HG02870 (cell line): Measurements from ENCODE around the gene ATOSA.
A peak's percentile ranks its signal among the peaks of the same experiment; 100 is the strongest.

Source experiments
- ATAC-seq: cut with Tn5 transposase; IDR thresholded peaks from one replicate; pipeline ENCODE4 v1.9.1; 2021; ENCODE audit warnings: mild to moderate bottlenecking, moderate library complexity; ENCODE audit not compliant: unreplicated experiment

ATOSA gene

DNA sequence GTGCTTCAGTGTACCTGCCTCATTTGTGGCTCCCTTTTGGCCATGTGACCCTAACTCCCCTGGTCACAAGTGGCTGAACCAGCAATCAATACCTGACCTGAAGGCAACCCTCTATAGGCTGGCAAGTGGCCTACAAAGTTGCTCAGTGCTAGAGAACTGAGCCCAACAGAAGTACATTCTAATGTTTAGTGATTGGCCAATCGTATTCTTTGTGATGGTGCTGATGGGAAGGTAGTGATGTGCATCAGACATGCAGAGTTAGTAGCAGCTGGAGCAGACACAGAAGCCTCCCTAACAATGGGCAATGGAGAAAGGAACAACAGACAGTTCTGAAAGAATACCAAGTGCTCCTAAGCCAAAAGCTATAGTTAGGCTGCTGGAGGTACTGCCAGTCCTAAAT lies 10.4 kb upstream of the ATOSA start:
- no peak for ATAC-seq

DNA sequence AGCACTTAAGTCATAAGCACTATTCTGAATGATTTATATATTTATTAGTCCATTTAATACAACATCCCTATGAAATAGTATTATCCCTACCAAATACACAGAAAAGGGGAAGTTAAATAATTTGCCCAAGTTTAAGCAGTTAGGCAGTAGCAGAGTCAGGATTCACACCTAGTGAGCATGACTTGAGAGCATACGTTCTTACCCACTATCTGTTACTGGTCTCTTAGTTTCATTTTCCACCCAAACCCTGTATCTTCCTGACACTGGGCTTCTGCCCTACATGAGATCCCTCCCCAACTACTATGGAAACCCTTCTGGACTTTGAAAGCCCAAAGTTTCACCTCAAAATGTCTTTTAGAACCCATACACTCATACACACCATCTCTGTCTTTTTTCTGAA lies 4.4 kb upstream of the ATOSA start:
- ATAC-seq, result peak; percentile 31

DNA sequence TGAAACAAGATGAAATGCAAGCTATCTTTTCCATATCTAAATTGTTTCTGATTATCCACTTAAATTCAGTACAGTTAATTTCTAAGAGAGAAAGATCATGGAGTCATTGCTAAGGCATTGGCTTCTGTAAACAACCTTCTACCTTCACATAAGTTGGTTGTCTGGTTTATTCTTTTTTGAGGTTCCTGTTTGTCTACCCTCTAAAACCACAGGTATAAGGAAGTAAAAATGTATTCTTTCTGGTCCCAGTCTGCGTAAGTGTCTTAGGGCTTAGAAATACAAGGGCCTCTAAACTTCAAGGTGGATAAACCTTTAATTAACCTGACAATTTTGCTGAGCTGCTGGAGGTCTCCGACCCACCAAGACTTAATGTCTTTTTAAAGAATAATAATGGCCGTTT lies 3.6 kb upstream of the ATOSA start:
- ATAC-seq, result no peak

DNA sequence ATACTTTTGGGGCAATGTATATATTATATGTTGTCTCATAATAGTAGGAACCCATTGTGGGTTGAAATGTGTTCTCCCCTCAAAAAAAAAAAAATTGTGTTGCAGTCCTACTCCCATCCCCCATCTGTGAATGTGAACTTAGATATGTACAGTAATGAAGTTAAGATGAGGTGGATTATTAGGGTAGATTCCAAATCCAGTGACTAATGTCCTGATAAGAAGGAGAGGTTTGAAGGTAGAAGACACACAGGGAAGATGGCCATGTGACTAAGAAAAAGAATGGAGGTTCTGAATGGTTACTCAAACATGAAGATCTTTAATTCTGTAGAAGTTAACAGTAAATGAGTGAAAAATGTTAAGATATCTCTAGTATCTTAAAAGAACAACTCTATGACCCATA lies 3.0 kb upstream of the ATOSA start:
- no peak for ATAC-seq

DNA sequence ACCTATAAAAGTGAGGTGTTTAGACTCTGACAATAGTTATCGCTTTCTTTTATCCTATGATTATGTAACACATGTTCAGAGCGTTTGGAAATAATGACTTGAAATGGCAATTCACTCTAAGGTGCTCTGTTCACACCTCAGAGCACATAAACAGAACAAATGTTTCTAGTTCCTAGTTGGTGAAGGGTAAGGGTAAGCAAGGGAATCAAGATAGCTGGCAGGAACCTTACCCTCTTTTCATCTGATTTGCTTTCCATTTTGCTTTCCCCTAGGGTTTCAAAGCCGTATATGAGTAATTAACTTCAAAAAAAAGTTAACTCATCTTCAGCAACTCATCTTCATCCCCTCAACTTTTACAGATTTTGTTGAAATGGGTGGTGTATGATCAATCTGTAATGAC lies 2.3 kb upstream of the ATOSA start:
- no peak for ATAC-seq

DNA sequence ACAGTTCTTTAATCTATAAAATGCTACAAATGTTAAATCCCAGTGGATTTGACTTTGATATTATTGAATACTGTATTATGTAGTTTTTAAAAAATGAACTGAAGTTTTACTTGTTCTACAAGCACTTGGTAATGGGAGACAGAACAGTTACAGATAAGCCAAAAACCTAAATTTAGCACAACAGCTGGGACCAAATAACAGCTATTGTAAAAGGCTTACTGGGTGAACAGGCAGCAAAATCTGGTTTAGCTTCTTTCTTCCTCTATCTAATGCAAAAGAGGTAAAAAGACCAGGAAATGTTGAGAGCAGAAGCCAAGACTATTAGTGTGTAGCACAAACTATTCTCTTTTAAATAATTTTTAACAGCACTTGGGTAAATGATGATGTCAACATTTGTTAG lies 1.6 kb upstream of the ATOSA start:
- no peak for ATAC-seq

DNA sequence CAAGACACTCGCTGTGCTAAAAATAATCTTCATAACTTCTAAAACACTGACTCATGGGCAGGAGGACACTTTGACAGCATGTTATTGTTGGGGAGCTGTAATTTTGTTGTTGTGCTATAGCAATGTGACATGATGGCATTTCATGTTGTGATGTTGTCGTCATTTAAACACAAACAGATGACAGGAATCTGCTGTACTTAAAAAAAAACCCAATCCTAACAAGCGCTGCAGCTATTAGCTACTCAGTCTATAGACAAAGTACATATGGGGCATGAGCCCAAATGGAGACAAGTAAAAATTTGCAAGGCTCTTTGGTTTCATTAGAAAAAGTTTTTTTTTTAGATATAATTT lies 828 bp upstream of the ATOSA start:
- ATAC-seq, result no peak

DNA sequence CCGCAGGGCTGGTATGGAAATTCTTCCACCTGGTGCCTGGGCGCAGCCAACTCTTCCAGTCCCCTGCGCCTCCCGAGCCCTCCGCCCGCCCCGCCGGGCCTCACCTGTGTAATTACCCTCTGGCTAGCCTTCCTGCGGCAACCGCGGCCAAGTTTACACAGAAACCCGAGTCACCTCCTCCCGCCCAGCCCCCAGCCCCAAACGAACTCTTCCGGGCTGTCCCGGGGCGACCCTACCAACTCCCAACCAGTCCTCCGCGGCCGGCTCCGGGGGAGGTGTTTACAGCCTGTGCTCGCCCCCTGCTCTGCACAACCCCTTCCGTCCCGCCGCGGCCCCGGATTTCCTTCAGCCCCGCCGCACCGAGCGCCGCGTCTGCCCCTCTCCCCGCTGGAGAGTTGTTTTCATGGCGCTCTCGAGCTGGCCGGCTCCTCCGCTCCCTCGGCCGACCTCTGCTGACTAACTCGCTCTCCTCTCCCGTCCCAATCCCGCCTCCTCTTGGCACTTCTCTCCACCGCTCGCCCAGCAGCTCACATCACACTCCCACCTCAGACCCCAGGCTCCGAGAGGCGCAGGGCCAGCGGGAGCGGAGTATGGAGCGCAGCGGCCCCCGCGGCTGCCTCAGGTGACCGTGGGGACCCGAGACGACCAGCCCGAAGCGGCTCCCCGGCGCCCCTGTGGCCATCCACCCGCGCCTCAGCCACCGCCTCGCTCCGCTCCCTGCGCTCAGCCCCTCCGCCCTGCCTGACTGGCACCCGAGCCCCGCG lies 538 bp downstream of the ATOSA start:
- peak; percentile 20 for ATAC-seq

DNA sequence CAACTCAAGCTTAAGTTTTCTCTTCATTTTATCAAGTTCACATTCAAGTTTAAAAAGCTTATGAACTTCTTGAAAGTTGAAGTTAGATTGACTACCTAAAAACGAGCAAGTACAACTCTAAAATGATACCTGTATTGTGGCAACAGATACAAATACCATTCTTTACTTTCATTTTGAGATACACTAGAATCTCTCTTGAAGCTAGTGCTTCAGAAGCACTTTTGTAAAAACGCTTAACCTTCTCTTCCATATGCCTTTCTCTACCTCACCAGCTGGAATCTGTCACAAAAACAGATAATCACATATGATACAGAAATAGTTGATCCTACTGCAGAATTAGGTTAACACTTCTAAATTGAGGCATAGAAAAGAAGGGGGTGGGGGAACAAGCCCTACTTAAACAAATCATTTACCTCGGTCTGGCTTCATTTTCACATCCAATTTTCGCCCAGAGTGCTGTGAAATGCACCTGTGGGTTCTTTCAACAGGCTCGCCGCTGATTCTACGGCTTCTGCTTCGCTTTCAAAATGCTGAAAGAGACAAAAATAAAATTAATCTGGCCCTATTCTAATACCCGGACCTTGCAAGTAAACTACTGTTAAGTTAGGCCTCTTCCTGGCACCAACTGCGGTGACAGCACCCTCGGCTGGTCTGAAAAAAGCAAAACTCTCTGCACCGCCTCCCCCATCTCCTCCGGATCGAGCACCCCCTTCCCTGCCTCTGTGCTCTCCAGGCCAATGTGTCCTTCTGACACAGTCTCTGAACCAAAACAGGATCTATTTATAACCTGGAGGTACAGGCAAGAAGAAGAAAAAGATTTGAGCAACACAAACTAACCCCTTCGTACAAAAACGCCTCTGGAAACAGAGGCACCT lies 1.4 kb downstream of the ATOSA start:
- ATAC-seq, result peak; percentile 26

DNA sequence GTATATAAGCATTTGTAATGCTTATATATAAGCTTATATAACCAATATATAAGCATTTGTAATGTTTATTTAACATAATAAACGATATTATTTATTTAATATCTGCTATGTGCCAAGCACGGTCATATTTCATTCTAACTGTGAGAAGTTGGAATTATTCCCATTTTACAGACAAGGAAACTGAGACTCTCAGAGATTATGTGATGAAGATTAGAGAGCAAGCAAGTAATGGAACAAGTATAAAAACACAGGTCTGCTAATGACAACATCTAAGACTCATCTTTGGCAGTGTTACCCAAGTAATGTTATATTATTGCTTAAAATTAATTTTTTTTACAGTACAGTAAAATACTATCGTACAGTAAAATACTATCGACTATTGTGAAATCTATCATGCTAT lies 4.4 kb downstream of the ATOSA start:
- no peak for ATAC-seq

DNA sequence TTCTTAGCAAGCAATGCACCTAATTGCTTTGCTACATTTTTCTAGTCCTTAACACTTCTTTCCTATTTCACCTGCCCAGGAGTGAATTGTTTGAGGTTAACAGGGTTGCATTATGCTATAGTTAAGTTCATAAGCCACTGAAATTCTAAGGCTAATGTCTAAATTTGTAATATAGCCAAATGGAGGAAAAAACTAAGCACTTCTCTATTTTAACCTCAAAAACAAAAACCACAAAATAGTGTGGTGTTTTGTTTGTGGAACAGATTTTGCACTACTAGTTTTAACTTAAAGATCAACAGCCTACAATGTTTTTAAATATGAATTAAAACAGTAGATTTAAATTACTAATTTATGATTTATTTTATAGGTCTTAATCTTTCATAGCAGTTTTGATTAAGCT lies 5.5 kb downstream of the ATOSA start:
- no peak for ATAC-seq

DNA sequence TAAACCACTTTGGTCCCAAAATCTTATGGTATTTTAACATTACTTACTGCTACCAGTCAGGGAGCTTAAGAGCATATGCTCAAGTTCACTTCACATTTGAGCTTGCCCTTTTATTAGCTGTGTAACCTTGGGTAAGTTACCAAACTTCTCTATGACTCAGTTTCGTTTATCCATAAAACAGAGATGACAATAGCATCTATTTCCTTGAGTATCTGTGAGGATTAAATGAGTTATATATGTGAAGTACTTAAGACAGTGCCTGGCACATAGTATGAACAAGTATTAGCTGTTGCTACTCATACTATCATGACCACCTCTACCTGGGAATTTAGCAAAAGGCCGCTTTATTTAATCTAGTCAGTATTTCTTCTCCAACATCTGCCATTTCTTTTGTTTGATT lies 5.9 kb downstream of the ATOSA start:
- ATAC-seq, result no peak

DNA sequence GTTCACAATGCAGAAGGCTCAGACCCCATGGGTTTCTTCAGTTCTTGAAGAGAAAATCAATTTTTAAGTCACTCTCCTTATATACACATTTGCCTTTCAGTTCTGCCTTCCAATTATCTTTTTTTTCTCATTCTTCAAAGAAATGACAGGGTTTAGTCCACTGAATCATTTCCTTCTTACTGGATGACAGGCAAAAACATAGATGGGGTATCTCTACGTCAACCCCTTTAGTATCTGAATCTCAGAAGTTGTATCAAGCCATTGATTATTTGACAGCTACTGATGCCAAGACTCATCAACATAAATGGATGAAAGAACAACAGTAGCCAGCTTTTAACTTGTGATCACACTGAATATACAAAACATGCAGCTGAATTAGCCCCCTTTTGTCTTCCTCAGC lies 6.5 kb downstream of the ATOSA start:
- ATAC-seq, result no peak

DNA sequence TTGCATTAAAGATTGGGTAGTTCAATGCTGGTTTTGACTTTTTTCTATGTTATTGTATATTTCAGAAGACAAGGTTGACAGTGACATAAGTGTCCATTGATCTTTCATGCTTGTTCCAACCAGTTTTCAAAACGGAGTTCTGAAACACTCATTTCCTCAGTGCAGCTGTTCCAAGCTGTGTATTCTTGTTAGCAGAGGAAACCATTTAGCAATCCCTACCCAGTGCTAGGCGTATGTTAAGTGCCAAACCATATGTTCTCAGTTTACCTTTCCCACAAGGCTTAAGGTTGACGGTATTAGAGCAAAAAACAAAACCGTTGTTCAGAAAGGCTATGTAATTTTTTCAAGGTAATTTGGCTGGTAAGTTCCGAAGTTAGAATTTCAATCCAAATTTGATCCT lies 9.1 kb downstream of the ATOSA start:
- ATAC-seq, result no peak

DNA sequence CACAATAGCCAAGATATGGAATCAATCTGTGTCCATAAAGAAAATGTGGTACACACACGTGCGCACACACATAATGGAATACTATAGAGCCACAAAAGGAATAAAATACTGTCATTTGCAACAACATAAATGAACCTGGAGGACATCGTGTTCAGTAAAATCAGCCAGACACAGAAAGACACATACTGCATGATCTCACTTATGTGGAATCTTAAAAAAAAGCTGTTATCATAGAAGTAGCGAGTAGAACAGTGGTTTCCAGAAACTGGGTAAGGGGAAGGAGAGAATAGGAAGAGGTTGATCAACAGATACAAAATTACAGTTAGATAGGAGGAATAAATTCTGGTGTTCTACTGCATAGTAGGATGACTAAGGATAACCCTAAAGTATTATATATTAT lies 11.1 kb downstream of the ATOSA start:
- no peak for ATAC-seq

DNA sequence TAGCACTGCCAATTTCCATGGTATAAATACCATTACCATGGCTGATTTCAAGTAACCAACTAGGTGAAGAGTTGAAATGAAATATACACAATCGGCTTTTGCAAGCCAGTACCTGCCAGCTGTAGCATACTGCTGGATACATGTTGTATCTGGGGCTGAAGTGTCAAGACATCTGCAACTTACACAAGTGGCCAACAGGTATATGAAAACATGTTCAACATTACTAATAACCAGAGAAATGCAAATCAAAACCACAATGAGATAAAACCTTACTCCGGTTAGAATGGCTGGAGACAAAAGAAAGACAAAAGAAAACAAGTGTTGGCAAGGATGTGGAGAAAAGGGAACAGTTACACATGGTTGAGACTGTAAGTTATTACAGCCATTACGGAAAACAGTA lies 11.6 kb downstream of the ATOSA start:
- peak; percentile 88 for ATAC-seq

DNA sequence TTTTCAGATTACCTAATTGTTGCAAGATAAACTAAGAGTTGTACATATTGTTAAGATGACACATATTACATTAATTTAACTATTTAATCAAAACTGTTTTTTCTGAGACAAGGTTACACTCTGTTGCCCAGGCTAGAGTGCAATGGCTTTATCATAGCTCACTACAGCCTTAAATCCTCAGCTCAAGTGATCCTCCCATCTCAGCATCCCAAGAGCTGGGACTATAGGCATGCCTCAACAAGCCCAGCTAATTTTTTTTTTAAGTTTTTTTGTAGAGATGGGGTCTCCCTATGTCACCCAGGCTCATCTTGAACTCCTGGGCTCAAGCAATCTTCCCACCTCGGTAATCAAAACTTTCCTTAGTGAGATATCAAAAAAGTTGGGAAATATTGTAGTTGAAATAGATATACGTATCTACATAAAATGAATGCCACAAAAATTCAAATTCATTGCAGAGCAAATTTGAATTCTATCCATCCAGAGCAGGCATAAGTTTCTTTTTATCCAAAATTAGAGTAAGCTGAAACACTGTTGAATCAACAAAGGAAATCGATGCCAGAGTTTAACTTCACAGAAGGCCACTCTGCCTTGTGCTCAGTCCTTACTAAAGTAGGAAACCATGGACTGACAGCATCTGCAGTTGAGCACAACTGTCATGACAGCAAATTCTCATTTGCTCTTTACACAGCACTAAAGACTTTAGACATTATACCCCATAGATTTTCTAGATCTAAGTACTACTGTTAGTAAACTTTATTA lies 15.5 kb downstream of the ATOSA start:
- no peak for ATAC-seq

DNA sequence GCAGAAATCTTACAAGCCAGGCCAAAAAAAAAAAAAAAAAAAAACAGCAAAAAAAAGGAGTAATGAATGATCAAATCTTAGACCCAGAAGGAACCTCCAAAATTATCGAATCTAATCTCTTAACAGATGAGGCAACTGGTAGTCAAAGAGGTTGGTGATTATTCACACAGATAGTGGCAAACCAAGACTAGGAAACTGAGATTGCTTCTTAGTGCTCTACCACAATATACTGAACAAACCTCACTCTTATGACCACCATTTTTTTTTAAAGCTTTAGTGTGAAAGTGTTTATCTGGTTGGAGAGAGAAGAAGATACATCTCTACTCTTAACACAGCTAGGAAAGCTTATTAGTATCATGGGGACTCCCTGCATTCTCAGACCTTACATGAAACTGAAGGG lies 17.3 kb downstream of the ATOSA start:
- no peak for ATAC-seq

DNA sequence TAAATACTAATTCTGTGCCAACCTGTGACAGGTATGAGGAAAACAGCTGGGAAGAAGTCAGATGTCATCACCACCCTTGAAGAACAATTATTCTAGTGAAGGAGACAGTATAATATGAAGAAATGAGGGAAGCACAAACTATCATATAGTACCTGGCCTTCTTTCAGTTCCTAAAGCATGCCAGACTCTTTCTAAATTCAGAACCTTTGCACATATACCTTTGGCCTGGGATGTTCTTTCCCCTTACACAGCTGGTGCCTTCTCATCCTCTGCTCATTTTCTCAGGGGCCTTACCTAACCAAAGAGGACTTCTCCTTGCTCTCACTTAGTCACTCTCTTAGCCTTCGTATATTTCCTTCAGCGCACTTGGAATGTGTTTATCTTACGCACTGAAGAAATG lies 19.0 kb downstream of the ATOSA start:
- no peak for ATAC-seq

DNA sequence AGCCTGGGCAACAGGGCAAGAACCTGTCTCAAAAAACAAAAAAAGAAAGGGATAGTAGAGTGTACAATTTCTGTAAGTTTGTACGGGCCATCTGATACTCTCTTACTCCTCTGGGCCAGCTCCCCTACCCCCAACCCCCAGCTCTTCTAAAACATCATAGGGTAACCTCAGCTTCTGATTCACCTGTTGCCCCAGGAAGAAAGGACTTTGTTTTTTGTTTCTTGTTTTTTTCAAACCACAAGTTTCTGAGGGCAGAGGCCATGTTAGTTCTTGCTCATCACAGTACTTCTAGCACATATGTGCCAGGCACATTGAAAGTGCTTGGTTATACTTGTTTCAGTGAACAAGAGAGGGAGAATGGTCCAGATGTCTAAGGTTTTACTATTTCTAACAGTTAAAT lies 20.2 kb downstream of the ATOSA start:
- peak; percentile 87 for ATAC-seq

DNA sequence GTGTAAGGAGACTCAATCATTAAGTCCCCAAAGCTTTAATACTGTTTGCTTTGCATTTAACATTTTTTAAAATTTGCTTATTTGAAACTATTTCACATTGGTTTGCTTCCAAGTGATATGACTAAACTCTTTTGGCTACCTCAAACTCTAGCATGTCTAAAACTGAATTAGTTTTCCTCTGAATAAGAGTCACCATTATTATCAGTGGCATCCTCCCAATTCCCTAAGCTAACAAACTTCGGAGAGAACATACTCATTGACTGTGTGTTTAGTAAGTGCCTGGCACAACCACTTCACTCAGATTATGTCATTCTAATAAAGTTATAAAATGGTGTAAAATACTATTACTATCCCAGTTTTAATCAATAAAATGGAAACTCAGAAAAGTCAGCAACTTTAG lies 21.9 kb downstream of the ATOSA start:
- no peak for ATAC-seq

DNA sequence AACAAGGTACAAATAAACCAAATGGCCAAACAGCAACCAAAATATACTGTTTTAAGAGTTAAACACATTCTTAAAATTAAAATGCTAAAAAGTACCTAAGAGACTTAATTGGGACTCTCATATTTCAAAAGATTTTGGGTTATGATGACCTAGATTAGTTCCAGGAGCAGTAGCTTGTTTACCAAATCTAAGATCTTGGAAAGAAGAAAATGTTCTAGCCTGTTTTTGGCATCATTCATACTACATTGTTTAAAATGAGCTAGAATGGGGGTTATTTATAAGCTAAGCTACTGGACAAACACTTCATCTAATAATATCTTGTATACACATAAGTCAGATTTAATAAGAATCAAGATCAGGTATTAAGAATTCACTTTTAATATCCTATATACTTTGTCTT lies 22.8 kb downstream of the ATOSA start:
- no peak for ATAC-seq
